HK-2 (cell line): ENCODE data around the gene SLC35G1.

Experiments
- DNase-seq: peaks from one replicate; pipeline ENCODE4 v3.0.0-alpha.2; 2018; ENCODE audit not compliant: unreplicated experiment

Gene SLC35G1

GRCh38 chr10:93947524-93947923 is 53.7 kb downstream of the SLC35G1 start:
- no peak for DNase-seq

- no peak for DNase-seq
These were observed 58.1 kb downstream of the SLC35G1 start for GRCh38 chr10:93951905-93952304.
